ENCODE data around the gene VMAC.

- TF ChIP-seq CTCF (IDR thresholded peaks at IDR 0.05) (no peak), EZH2 (IDR thresholded peaks at IDR 0.05; ENCODE audit: borderline replicate concordance, insufficient read depth, low read depth, low read length, poor library complexity, severe bottlenecking) (no peak)
These were observed 1.5 kb upstream of the VMAC start for GRCh38 chr19:5903056-5903623.

Data from B cell (primary cell).